Erythroblast (primary cell): ENCODE measurements around the gene CREB5.

Experiments used
- GATA1 ChIP-seq: IDR thresholded peaks from 2 replicates; pipeline ENCODE4 v1.6.1; 2011; ENCODE audit warnings: low read depth, mild to moderate bottlenecking, control low read depth, low read length, moderate library complexity
- POLR2A ChIP-seq: IDR thresholded peaks from 2 replicates; pipeline ENCODE4 v1.6.1; 2011; ENCODE audit warnings: mild to moderate bottlenecking, low read length

GRCh38 chr7:28618383-28618782 is 206.1 kb downstream of the CREB5 start:
- TF ChIP-seq POLR2A (no peak), GATA1 (no peak)
